Measurements from ENCODE around the gene GPR108. TPM values are rescaled to one million over a fixed set of nuclear protein-coding genes. Genes with fewer than 3 reads are reported as not detected.

GPR108 gene
- total and polyA plus RNA-seq, 2 experiments from 2014 or later = 66.6 to 120 TPM

- H3K9me3 ChIP-seq (ENCODE audit: low read depth) = no peaks in the 10 kb centered on the region
- peak overlapping the region; percentile 93 for H3K27ac ChIP-seq
- H2AFZ ChIP-seq = peak overlapping the region; percentile 22
- peaks cover 35% of the 10 kb centered on the region for H3K79me2 ChIP-seq
- peaks cover 5% of the 10 kb centered on the region for H4K20me1 ChIP-seq (ENCODE audit: insufficient read depth, poor library complexity, severe bottlenecking)
- H3K36me3 ChIP-seq (replicated peaks; ENCODE audit: insufficient read depth, low read depth) = no peaks in the 10 kb centered on the region
- peak overlapping the region; percentile 89 for H3K4me2 ChIP-seq
- H3K4me1 ChIP-seq (ENCODE audit: insufficient read depth) = peaks cover 47% of the 10 kb centered on the region
- DNase-seq (ENCODE audit: low spot score) = peak; percentile 80
- TF ChIP-seq EZH2 (IDR thresholded peaks at IDR 0.05; ENCODE audit: borderline replicate concordance) (no peak), CTCF (IDR thresholded peaks at IDR 0.05; ENCODE audit: poor library complexity) (no peak), EZH2phosphoT487 (IDR thresholded peaks at IDR 0.05; ENCODE audit: low read depth, severe bottlenecking, unreplicated experiment) (no peak)
- H3K27me3 ChIP-seq = no peaks in the 10 kb centered on the region
- WGBS (ENCODE audit: low lambda C conversion rate, missing lambda C conversion rate) = 3% methylated on average over 33 of the region's 46 CpGs
- peak overlapping the region; percentile 79 for H3K4me3 ChIP-seq
- no peaks in the 10 kb centered on the region for H3K9me2 ChIP-seq (replicated peaks; ENCODE audit: insufficient read depth)
These were observed 3.4 kb upstream of the GPR108 start for GRCh38 chr19:6740589-6741343.

DNA sequence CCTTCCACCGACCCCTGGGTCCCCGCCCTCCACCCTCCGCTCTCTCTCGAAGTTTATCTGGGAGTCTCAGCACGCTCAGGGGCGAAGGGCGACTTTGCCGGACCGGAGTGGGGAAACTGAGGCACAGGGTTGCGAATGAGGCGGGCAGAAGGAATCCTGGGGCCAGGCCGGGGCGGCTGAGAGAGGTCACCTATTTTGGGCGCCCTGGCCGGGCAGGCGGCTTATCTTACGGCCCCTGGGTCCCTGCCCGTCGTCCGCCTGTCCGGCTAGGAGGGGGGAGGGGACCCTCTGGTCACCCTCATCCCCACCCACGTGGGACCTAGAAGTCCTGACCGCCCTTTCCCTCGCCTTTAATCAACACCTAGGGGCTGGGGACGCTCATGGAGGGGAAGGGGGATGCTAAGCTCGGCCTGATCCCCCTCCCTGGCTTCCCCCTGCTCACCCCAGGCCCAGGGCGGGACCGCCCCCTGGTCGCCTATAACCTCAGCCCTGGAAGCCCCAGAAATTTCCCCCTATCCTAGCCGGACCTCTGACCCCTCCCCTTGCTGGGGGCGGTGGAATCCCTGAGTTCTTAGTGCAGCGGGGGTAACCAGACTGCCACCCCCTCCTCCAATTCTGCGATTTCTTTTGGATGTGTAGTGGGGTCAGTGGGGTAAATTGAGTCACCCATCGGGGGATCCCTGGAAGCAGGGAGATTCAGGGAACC is 2.7 kb upstream of the GPR108 start:
- Histone ChIP-seq H3K27ac (peak overlapping the region; percentile 93), H3K4me1 (ENCODE audit: insufficient read depth) (peaks cover 49% of the 10 kb centered on the region), H4K20me1 (ENCODE audit: insufficient read depth, poor library complexity, severe bottlenecking) (peaks cover 5% of the 10 kb centered on the region), H3K79me2 (peaks cover 36% of the 10 kb centered on the region), H2AFZ (peak overlapping the region; percentile 27), H3K4me3 (peak overlapping the region; percentile 79), H3K4me2 (peak overlapping the region; percentile 89), H3K9me2 (replicated peaks; ENCODE audit: insufficient read depth) (no peaks in the 10 kb centered on the region), H3K27me3 (no peaks in the 10 kb centered on the region), H3K9me3 (ENCODE audit: low read depth) (no peaks in the 10 kb centered on the region), H3K36me3 (replicated peaks; ENCODE audit: insufficient read depth, low read depth) (no peaks in the 10 kb centered on the region)
- DNase-seq (ENCODE audit: low spot score) = peak; percentile 68
- under 1% methylated on average over 22 of the region's 34 CpGs for WGBS (ENCODE audit: low lambda C conversion rate, missing lambda C conversion rate)
- no peak for TF ChIP-seq EZH2 (IDR thresholded peaks at IDR 0.05; ENCODE audit: borderline replicate concordance)
- no peak for TF ChIP-seq CTCF (IDR thresholded peaks at IDR 0.05; ENCODE audit: poor library complexity)
- TF ChIP-seq EZH2phosphoT487 (IDR thresholded peaks at IDR 0.05; ENCODE audit: low read depth, severe bottlenecking, unreplicated experiment) = no peak

- peaks cover 41% of the 10 kb centered on the region for H3K79me2 ChIP-seq
- no peaks in the 10 kb centered on the region for H3K36me3 ChIP-seq (replicated peaks; ENCODE audit: insufficient read depth, low read depth)
- no peaks in the 10 kb centered on the region for H3K27me3 ChIP-seq
- WGBS (ENCODE audit: low lambda C conversion rate, missing lambda C conversion rate) = under 1% methylated on average over 16 of the region's 47 CpGs
- peak within 1 kb of the TSS; percentile 79 for H3K4me3 ChIP-seq
- peak within 1 kb of the TSS; percentile 81 for H2AFZ ChIP-seq
- H3K9me2 ChIP-seq (replicated peaks; ENCODE audit: insufficient read depth) = no peaks in the 10 kb centered on the region
- no peaks in the 10 kb centered on the region for H3K9me3 ChIP-seq (ENCODE audit: low read depth)
- peaks cover 45% of the 10 kb centered on the region for H3K4me1 ChIP-seq (ENCODE audit: insufficient read depth)
- H4K20me1 ChIP-seq (ENCODE audit: insufficient read depth, poor library complexity, severe bottlenecking) = peaks cover 5% of the 10 kb centered on the region
- H3K27ac ChIP-seq = peak within 1 kb of the TSS; percentile 98
- peak within 1 kb of the TSS; percentile 89 for H3K4me2 ChIP-seq
- TF ChIP-seq EZH2phosphoT487 (IDR thresholded peaks at IDR 0.05; ENCODE audit: low read depth, severe bottlenecking, unreplicated experiment) = no peak
- peak; percentile 96 for DNase-seq (ENCODE audit: low spot score)
These were observed 2.1 kb upstream of the GPR108 start, which contains the start of gene TRIP10 for GRCh38 chr19:6739390-6739882. TRIP10 (plus strand) TSS chr19:6739680; CDS start chr19:6739762, 82 bp downstream.

Data from hepatocyte (in vitro differentiated cells).